GM19238 (cell line): Measurements from ENCODE around the gene NSL1.
"Not testable (repeated sequence)": the region's sequence is repeated elsewhere in the genome, so short reads cannot be mapped to it uniquely, and the experiment has no call there.

ENCODE experiments used
- DNase-seq: peaks from one replicate; pipeline ENCODE4 v3.0.0; 2011; ENCODE audit warnings: low spot score; ENCODE audit not compliant: insufficient read length

NSL1 gene

GRCh38 chr1:212752252-212752933, 39.2 kb downstream of the NSL1 start:
- DNase-seq, result no peak

- no peak for DNase-seq
These were observed 41.6 kb downstream of the NSL1 start for GRCh38 chr1:212749821-212750535.

- no peak for DNase-seq
These were observed 45.0 kb downstream of the NSL1 start for GRCh38 chr1:212746546-212746945.

GRCh38 chr1:212745303-212745702, 46.3 kb downstream of the NSL1 start:
- no peak for DNase-seq

GRCh38 chr1:212743901-212744475, 47.6 kb downstream of the NSL1 start:
- DNase-seq, result no peak

- no peak for DNase-seq
These were observed 53.2 kb downstream of the NSL1 start for GRCh38 chr1:212738330-212738729.

GRCh38 chr1:212737559-212737958, 54.0 kb downstream of the NSL1 start:
- DNase-seq, result no peak

- no peak for DNase-seq
These were observed 58.5 kb downstream of the NSL1 start for GRCh38 chr1:212733109-212733508.

GRCh38 chr1:212731630-212732029, 59.9 kb downstream of the NSL1 start:
- DNase-seq, result no peak

- DNase-seq, result no peak
These were observed 63.0 kb downstream of the NSL1 start for GRCh38 chr1:212728606-212729005.

GRCh38 chr1:212727386-212728181, 64.0 kb downstream of the NSL1 start:
- no peak for DNase-seq

- not testable (repeated sequence) for DNase-seq
These were observed 66.9 kb downstream of the NSL1 start for GRCh38 chr1:212724679-212725078.

- DNase-seq, result no peak
These were observed 69.2 kb downstream of the NSL1 start for GRCh38 chr1:212722270-212722957.

GRCh38 chr1:212721388-212722247, 70.0 kb downstream of the NSL1 start:
- DNase-seq, result no peak

- DNase-seq, result no peak
These were observed 71.9 kb downstream of the NSL1 start for GRCh38 chr1:212719633-212720032.

- DNase-seq, result no peak
These were observed 73.1 kb downstream of the NSL1 start for GRCh38 chr1:212718499-212718898.

- DNase-seq, result no peak
These were observed 75.4 kb downstream of the NSL1 start for GRCh38 chr1:212716161-212716560.

GRCh38 chr1:212713465-212714136, 78.0 kb downstream of the NSL1 start:
- no peak for DNase-seq

GRCh38 chr1:212712451-212713303, 78.9 kb downstream of the NSL1 start:
- no peak for DNase-seq
